SKM-1 (cell line): ENCODE results near the gene PDE8A.

Experiments used
- DNase-seq: peaks from one replicate; lab custom pipeline; 2025; ENCODE audit not compliant: unreplicated experiment; lab: John Stamatoyannopoulos, UW

Gene PDE8A

DNA sequence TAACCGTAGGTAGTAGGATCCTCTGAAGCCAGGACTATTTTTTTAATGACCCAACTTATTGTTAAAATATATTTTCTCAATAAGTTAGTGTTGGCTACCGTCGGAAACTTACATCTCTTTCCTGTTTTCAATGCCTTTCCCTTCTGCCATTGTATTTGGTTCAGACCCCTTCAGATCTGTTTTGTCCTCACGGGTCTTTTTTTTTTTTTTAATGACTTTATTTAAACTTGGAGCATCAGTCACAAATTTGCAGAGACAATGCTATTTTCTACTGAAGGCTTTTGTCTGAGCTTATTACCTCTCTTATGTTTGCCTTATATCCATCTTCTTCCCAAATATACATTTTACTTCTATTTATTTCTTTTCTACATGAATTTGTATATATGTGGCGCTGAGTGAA is 47.6 kb downstream of the PDE8A start:
- no peak for DNase-seq

DNA sequence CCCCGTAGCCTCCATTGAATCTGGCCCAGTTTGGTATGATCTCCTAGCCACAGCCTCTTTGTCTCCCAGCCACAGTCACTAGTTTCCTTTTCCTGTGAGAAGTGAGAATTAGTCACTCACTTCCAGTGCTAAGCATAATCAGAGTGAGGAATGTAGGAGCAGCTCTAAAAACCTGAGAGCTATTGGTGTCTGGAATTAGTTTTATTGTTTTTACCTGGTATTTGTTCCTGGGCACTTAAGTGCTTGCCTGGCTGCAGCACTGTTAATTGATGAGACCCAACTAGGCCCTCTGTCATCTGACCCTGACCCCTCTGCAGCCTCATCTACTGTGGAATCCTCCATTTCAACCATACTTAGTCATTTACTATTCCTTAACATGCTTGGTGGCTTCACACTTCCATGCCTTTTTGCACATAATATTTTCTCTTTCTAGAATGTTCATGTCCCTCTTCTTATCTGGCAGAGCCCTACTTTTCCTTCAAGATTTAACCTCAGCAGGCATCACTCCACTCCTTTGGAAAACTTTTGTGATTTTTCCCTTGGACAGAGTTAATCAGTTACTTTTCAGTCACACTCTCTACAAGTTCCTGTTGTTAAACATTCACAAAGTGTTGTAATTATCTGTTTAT is 48.8 kb downstream of the PDE8A start:
- no peak for DNase-seq

DNA sequence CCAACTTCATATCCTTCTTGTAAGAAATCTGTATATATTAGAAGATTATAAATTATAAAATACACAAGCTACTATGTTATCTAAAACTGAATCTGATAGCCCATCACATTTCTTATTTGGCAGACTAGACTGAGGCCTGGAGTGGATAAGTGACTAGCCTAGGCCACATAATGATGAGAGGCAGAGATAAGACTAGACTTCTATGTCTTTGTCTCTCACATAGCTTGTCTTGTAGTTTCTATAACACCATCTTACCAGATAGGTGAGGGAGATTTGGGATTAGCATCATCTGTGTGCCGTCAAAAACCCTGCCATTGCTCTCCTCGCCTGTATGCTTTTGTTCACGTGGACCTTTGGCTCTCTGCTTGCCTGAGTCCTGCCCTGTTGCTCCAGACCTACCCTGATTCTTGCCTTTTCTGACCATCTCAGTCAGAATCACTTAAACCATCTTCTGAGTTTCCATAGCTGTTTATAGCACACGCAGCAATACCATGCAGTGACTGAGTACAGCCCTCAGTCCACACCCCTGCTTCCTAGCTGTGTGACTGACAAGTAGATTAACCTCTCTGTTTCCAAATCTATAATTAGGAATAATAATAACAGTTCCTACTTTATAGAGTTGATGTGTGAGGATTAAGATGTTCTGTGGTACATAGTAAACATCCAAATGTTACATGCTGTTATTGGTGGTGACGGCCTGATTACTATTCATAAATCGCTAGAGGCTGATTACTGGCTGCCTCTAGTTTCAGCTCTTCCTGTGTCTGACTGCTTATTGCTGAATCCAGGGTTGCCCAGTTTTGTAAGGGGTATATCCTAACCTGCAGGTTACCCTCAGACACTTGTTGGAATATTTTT is 49.7 kb downstream of the PDE8A start:
- no peak for DNase-seq

DNA sequence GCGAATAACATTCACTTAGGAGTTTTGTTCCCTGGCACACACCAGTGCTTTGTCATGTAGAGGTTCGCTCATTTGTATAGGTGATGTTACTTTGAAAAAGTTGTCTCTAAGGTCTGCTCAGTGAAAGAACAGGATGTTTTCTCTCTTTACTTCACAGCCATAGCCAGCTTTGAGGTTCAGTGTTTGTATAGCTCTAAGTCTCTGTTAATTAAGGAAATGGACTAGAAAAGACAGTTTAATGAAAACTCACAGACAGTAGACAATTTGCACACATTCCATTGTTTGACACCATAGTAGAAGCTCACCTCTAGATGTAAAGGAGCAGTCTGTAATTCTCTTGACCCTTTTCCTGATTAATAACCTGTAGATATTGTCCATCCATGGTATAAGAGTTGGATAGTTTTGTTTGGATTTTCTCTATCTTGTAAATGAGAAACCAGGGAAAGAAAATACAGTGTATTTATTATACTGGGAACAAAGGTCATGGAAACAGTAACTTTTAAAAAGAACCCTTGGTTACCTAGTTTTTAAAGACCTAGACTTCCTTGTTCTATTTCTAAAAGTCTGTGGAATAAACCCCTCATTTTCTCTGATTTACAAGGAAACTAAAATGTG is 50.4 kb downstream of the PDE8A start:
- DNase-seq = no peak

DNA sequence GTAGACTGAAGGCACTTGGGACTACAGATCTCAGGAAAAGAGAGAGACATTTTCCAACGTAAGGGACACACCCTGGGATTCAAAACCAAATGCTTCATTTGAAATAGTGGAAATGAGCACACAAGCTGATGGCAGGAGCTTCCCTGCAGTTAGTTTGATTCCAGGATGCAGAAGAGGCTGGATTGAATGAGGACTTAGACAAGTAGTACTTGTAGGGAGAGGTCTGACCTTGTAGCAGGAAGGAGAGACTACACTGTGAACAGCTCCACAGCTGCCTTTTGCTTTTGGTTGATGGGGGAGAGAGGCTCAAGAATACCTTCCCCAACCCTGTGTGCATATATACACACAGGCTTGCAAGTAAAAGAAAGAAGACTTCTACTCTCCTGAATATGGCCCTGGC is 51.5 kb downstream of the PDE8A start:
- DNase-seq = no peak

DNA sequence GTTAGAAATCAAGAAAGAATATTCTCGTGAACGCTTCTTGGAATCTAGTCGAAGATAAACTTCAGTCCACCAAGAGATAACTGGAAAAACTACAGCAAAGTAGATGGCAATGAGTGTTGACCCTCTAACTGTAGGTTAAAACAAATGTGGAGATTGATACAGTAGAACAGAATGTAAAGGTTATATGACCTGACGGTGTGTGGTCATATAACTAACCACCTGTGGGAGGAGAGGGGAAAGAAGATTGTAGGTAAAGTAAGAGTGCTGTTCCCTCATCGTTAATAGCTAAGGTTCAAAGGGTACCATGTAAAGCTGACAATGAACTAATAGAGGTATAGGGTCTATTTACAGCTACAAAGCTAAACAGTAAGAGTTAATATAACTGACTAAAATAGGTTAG is 52.6 kb downstream of the PDE8A start:
- DNase-seq = no peak

DNA sequence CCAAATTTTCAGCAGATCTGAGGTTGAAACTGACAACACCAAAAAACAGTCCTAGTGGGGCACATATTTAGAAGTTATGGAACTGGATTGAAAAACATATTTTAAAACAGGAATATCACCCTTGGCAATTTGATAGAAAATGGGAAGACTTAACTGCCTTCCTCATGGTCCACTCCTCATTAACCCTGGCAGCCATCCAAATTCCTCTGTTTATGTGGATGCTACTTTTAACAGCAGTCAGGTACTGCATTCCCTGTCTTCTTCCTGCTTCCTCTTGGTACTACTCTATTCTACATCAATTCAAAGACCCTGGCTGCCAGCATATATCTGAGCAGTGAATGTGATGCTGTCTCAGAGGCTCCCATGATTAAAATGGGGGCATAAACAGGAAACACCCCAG is 54.3 kb downstream of the PDE8A start:
- DNase-seq = no peak

DNA sequence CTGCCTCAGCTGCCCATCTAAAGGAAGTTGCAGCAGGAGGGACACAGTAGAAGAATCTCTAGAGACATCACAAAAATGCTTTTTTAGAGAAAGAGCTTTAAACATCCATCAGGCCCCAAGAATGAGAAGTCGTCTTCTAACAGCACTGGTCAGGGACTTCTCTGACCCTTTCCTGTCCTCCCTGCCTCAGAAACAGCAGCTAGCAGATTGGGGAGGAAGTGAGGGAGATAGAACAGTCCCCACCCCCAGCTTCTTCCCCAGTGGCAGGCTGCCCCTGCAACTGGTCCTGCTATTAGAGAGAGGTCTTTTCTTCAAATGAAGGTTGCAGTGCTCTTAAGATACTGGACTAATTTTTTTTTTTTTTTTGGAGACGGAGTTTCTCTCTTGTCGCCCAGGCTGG is 55.1 kb downstream of the PDE8A start:
- DNase-seq = no peak

DNA sequence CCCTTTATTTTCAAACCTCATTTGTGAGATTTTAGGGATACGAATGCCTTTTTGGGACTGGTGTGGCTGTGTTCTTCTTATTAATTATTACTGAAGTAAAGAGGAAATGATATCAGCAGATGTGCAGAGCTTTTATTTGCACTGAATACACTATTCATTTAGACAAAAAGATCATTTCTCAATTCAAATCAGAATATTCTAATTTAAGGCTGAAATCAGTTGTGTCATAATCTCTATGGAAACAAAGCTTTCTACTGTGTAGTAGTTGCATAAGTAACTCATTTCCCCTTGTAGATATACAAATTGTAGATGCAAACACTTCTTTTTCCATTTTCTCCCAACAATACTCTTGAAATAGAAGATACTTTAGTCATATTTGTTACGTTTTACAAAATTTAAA is 56.0 kb downstream of the PDE8A start:
- peak; percentile 20 for DNase-seq

DNA sequence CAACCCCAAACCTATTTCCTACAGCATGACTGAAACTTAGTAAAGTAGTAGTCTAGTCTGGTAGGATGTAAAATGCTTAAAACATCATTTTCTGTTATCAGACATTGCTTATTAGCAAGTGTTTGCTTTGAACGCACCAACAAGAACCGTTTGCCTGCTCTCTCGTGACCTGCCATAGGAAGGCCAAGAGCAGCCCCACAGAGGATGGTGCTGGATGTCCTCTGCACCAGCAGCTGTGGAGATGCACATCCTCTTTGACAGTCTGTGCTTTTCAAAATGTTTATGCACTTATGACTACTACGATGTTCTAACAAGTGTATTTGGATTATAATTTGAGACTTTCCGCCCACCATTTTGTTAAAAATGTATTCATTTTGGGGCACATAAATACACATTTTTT is 59.6 kb downstream of the PDE8A start:
- DNase-seq = no peak

DNA sequence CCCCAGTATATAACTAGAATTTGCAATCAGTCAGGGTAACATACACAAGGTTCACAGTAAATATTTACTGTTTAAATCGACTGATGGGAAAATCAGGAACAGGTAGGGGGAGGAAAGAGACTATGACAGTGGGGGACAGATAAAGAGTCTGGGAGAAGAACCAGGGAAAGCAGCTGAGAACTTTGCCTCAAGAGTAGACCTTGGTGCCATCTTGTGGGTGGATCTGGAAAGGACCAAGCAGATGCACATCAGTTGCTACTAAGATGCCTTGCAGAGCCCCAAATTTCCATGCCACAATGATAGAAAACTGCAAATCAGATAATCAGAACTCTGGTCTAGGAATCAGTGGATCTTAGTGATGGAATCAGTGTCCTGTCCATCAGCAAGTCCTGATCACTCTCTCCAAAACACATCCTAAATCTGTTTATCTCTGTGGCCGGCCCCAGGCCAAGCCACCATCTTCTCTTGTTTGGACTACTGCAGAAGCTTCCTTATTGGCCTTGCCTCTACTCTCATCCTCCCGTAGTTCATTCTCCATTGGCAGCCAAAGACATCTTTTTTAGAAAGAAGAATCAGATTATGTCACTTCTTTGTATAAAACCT is 62.7 kb downstream of the PDE8A start:
- peak; percentile 29 for DNase-seq

DNA sequence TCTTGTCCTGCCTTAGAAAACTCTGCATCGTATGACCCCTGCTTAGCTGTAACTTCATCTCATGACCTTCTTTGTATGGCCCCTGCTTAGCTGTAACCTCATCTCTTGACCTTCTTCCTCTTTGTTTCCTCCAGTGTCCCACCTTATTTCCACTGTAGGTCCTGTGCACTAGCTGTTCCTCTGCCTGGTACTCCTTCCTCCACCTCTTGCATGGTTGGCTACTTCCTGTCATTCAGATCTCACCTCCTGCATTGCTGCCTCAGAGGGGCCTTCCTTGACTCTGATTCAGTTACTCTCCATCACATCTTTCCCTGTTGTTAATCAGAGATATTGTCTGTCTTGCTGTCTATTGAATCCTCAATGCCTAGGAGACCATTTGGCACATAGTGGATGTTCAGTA is 63.2 kb downstream of the PDE8A start:
- no peak for DNase-seq

DNA sequence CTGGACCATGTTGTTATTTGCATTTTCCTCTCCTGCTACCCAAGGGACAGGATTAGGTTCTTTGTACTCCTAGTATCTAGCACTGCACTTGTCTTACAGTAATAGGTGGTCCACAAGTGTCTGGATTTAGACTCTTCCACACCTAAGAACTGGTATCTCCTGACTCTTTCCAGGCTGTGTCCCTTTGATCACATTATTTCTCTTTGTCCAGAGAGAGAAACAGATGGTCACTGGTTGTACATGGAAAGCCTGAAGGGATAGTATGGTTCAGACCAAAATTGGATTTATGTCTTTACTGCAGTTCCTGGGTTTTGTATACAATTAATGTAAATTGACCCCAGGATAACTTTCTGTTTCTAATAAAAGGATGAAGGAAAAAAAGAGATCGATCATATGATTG is 64.0 kb downstream of the PDE8A start:
- no peak for DNase-seq

DNA sequence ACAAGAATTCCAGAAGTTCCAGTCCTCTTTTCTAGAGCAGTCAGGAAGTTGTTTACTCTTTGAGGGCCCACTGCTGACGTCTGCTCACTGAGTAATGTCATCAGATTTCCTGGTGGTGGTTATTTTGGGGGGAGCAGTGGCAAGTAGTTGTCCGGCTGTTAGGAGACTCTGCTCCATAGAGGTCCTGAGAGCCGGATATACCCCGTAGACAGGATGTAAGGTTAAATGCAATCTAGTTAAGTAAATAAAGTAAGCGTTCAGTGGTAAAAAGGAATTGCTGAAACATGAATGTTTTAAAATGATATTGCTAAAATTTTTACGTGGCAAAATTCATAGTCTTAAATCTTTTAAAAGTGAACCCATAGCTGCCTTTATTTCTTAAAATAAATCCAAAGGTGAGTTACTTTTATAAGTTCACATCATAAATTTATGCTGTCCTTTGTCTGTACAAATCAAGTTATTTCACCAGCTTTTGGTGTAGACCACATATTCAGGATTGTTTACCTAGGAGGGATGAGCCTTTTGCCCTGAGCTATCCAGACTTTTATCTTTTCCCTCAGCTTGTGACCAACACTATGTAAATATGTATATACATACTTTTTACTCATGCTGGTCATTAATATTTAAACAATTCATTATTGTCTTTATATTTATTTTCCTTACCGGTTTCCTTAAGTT is 65.8 kb downstream of the PDE8A start:
- DNase-seq = no peak

DNA sequence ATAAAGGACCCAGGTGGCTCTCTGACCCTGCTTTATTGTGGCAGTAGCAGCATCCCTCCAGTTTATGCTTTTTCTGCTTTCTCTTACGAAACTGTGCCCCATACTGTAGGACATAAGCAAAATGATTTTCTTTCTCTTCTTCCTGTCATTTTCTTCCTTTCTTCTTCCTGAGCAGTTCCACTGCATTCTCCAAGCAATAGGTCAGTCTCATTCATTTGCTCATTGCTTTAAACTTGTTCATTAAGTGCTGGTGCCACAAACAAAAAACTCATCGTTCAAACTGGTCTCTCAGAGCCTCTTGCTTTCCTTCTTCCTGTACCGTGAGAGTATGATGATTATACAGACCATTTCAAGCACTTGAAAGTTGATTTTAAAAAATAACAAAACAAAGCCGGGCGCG is 66.8 kb downstream of the PDE8A start:
- no peak for DNase-seq

DNA sequence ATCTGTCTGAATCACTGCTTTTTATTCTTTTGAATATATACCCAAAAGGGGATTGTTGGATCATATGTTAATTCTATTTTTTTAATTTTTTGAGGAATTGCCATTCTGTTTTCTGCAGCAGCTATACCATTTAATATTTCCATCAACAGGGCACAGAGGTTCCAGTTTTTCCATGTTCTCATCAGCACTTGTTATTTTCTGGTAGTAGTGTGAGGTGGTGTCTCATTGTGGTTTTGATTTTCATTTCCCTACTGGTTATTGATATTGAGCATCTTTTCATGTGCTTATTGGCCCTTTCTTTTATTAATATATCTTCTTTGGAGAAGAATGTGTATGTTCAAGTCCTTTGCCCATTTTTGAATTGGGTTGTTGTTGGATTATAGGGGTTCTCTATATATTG is 68.1 kb downstream of the PDE8A start:
- no peak for DNase-seq

DNA sequence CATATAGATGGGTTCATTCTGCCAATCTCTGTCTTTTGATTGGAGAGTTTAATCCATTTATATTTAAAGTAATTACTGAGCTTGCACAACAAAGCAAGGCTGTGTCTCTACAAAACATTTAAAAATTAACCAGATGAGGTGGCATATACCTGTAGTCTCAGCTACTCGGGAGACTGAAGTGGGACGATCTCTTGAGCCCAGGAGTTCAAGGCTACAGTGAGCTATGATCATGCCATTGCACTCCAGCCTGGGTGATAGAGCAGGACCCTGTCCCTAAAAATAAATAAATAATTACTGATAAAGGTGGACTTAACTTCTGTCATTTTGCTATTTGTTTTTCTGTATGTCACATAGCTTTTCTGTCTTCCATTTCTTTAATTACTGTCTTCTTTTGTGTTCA is 78.1 kb downstream of the PDE8A start:
- DNase-seq = no peak

DNA sequence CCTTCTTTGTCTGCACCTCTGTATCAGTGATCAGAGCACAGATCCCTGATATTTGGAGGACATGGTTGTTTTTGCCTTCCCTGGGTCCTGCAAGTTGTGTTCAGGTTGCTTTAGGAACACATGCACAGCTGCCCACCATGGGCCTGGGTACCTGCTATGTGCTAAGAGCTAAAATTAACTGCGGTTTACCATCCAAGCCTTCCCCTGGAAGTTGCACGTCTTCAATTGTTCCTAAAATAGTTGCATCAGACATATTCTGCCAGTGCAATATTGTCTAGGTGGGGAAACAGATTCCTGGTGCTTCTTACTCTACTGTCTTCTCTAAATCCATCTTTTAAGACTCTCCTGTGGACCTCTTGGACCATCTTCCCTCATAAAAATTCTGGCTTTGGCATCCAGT is 80.9 kb downstream of the PDE8A start:
- no peak for DNase-seq

DNA sequence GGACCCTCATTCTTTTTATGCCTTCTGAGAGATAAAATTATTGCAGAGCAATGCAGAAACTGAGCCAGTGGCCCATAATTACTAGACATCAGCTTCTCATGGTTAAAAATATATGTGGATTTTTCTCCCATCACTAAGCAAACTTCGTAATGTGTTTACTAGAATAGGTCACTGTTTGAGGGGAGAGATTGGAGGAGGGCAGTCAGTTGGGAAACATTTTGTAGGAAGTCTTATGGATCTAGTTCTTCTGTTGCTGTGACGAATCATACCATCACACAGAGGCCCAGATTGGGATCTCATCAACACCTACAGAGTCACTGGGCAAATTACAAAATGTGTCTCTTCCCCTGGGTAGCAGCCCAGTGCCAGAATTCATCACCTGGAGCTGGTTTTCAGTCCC is 81.4 kb downstream of the PDE8A start:
- DNase-seq = no peak

DNA sequence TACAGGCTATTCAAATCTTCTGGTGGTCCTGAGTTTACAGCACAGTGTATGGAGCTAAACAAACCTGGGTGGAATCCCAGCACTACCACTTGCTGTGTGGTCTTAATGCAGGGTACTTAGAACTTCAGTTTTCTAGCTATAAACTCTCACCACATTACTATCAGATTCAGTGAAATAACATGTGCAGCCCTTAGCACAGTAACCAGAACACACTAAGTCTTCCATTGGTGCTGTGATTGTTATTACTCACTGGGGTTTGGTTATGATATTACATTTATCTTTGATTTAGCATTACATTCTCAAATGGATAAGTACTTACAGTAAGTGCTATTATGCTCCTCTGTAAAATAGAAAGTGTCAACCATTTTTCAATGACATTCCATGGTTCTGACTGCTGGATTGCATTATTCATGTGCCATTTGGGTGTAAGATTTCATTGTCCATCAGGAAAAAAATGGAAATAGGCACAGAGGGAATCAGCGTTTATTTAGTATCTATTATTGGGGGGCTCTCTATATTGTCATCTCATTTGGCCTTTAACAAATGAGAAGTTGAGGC is 81.9 kb downstream of the PDE8A start:
- no peak for DNase-seq

DNA sequence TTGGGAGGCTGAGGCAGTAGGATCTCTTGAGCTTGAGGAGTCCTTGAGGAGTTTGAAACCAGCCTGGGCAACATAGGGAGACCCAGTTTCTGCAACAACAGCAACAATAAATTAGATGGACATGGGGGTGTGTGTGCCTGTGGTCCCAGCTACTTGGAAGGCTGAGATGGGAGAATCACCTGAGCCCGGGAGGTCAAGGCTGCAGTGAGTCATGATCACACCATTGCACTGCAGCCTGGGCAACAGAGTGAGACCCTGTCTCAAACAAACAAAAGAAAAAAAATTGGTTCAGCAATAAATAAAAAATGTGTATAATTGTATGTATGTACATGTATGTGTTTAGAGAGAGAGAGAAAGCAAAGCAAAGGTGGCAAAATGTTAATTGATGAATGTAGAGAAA is 83.1 kb downstream of the PDE8A start:
- no peak for DNase-seq
